GM12875 (cell line): Measurements from ENCODE around the gene PROP1.
"Not testable (repeated sequence)": the region's sequence is repeated elsewhere in the genome, so short reads cannot be mapped to it uniquely, and the experiment has no call there.

Experiments
- H3K4me3 ChIP-seq: one replicate; pipeline ENCODE4 v1.5.1; 2011; ENCODE audit warnings: low read depth, low read length, control low read depth
- TF ChIP-seq, protein P1 (sequence below): IDR thresholded peaks from 2 replicates; pipeline ENCODE4 v1.5.1; 2011; ENCODE audit warnings: low read depth, mild to moderate bottlenecking, control low read depth, inconsistent platforms, low read length, moderate library complexity, borderline replicate concordance; ENCODE audit not compliant: insufficient read depth

PROP1 gene

DNA sequence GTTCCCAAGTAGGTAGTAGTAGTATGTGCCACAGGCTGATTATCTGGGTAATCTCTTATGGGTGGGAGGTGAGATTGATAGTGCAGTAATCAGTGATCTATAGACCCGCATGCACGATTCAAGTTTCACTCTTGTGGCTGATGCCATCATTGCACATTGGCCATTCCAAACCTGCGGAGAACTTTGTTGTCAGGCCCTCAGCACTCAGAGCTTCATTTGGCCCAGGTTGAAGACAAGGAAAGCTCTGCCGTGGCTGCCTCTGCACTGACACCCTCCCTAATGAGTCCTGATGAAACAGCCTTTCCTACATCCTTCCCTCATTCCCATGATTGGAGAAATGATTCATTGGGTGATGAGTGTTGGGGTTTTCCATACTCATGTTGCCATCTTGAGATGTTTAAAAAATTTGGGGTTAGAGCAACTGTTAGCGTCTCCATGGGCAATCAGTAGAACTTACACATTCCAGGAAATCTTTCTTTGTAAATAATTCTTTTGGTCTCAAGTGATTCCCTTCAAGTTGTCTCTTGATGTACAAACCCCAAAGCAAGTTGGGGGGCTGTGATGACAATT is 22.9 kb downstream of the PROP1 start:
- H3K4me3 ChIP-seq = no peak overlapping the region
- TF ChIP-seq, protein P1, sequence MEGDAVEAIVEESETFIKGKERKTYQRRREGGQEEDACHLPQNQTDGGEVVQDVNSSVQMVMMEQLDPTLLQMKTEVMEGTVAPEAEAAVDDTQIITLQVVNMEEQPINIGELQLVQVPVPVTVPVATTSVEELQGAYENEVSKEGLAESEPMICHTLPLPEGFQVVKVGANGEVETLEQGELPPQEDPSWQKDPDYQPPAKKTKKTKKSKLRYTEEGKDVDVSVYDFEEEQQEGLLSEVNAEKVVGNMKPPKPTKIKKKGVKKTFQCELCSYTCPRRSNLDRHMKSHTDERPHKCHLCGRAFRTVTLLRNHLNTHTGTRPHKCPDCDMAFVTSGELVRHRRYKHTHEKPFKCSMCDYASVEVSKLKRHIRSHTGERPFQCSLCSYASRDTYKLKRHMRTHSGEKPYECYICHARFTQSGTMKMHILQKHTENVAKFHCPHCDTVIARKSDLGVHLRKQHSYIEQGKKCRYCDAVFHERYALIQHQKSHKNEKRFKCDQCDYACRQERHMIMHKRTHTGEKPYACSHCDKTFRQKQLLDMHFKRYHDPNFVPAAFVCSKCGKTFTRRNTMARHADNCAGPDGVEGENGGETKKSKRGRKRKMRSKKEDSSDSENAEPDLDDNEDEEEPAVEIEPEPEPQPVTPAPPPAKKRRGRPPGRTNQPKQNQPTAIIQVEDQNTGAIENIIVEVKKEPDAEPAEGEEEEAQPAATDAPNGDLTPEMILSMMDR = no peak

DNA sequence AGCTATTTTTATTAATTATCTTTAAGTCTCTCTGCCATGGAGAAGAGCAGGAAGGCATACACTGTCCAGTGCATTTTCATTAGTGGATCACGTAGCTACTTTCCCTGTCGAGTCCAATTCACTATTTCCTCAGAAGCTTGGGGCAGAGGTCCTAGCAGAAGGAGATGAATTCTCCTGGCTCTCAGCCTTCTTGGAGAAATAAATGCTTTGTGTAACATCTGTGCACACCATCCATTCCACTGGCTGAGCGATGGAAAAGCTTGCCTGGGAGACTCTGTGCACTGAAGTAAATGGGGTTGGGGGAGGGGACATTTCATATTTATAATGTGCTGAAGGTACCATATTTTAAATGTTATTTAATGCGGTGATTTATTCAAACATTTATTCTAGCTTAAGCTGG is 23.4 kb downstream of the PROP1 start:
- no peak overlapping the region for H3K4me3 ChIP-seq
- TF ChIP-seq, protein P1 = no peak

DNA sequence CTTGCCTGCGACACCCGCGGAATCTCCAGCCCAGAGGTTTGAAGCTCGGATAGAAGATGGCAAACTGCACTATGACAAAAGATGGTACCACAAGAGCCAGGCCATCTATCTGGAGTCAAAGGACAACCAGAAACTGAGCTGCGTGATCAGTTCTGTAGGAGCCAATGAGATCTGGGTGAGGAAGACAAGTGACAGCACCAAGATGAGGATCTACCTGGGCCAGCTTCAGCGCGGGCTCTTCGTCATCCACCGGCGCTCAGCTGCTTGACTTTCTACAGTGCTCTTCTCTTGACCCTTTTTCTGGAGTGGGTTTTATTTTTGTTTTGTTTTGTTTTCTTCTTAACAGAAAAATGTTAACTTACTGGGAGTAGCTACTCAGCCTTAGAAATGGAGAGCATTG is 24.0 kb downstream of the PROP1 start:
- not testable (repeated sequence) for H3K4me3 ChIP-seq

DNA sequence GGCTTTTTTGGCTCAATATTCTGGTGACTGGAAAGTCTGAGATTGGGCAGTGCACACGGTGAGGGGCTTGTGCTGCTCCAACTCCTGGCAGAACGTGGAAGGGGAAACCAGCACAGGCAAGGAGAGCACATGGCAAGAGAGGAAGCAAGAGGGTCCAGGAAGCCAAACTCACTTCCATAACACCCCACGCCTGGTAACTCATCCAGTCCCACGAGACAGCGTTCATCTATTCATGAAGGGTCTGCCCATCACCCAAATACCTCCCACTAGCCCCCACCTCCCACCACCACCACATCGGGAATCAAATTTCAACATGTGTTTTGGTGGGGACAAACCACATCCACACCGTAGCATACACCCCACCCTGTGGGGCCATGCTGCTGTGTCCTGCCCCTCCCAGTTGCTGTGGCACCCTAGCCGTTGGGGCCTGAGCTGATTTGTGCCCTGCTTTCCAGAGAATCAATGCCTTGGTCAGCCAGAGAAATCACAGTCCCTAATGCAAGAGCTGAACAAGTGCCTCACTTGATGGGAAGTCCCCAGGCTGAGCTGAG is 27.3 kb downstream of the PROP1 start:
- no peak overlapping the region for H3K4me3 ChIP-seq
- TF ChIP-seq, protein P1 = no peak

DNA sequence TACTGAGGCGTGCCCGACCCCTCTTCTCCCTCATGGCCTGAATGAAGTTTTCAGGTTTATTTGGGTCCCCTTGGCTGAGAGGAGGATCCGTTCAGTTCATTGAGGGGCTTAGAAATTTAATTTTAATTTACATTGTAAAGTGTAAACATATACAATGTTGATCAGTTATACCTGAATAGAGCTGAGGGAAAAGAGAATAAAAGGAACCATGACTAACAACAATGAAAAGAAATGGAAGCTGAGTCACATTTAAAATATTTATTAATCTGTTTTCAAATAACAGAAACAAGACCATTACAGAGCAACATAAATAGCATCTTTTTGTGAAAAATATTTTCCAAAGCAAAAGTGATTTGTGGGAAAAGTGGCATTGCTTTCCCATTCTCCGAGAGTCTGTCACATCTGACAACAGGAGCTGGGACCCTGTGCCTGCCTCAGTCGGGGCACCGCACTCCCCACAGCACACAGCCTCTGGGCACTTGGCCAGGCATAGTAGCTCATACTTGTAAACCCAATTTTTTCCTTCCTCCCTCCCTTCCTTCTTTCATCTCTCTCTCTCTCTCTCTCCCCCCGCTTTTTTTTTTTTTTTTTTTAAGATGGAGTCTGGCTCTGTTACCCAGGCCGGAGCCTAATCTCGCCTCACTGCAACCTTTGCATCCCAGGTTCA is 28.7 kb downstream of the PROP1 start:
- no peak overlapping the region for H3K4me3 ChIP-seq
- TF ChIP-seq, protein P1 = no peak

DNA sequence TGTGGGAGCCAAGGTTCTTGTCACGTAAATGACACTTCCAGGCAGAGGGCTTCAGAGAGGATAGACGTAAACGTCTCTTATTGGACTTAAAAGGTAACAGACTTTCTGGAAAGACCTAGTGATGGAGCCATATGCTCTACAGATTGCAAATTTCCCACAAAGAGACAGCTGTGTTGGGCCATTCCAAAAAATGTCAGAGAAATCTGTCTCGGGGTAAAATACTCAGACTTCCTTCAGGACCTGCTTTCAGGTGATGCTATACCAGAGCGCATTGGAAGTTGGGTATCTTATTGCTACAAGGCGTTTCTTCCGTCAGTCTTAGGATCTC is 29.2 kb downstream of the PROP1 start:
- TF ChIP-seq, protein P1 = no peak
- H3K4me3 ChIP-seq = no peak overlapping the region

DNA sequence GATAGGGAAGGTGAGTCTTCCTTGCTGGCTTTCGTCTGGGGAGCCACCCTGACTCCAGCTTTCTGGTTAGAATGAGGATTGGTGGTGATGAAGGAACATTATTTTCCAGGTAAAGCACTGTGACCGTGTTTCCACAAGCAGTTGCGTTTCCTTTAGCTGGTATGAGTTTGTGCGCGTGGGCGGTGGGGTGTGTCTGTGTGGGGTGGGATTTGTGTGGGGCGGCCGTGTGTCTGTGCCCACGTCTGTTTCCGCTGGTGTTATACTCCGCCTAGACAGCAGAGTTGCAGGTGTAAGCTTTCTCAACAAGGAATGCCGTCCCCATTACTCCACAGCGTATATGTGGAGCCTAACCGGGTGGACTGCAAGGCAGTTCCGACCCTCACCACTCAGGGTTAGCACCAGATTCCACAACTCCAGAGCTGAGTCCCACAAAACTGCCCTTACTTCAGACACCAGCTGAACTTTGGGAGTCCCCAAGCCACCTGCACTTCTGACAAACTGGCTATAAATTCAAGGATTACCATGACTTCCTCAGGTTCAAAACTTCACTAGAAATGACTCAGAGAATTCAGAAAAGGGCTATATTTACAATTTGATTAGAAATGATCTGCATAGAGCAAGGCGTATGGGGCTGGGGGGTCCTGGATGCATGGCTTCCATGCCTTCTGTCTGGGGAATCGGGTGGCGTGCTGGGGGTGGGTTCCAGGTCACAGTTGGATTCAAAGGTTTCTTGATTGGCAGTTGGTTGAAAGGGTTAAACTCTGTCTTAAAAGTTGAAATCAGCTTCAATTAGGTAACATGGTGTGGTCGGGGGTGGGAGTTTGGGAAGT is 29.8 kb downstream of the PROP1 start:
- TF ChIP-seq, protein P1 = no peak
- no peak overlapping the region for H3K4me3 ChIP-seq
